ENCODE results near the gene COMMD8.

Gene COMMD8

DNA sequence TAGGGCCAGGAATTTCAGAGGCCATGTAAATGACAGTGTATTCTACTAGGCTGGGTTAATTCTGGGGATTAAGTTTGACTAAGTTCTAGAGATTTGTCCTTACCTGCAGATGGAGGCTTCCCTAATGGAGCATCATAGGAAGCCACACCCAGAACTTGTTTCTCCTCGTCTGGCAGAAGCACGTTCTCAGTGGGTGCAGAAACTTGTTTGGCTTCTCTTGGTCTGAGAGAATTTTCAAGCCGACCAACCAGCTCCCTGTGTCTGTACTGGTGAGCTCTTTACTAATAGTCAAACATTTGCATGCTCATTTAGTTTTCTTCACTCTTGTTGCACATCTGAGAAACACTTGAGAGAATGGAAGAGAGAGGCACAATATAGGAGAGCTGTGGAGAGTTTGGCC is 20.7 kb upstream of the COMMD8 start:
- TF ChIP-seq GATA2 (IDR thresholded peaks at IDR 0.05; ENCODE audit: low read depth, low read length) (no peak), GATA3 (IDR thresholded peaks at IDR 0.05; ENCODE audit: low read depth, low read length) (no peak)

DNA sequence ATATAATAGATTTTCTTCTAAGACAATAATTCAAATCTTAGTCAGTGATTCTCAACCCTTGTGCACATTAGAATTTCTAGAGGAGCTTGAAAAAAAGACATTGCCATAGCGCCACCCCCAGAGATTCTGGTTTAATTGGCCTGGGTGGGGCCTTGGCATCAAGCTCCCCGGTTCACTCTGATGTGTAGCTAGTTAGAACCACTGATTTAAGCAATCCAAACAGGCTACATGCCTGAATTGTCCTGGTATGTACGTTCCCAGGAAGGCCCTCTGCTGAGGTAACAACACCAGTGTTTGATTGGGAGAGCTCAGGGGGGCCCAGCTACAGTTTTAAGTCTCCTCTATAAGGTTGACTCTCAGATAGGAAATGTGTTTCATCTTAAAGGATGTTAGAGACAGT is 20.2 kb upstream of the COMMD8 start:
- TF ChIP-seq GATA3 (IDR thresholded peaks at IDR 0.05; ENCODE audit: low read depth, low read length) (no peak), GATA2 (IDR thresholded peaks at IDR 0.05; ENCODE audit: low read depth, low read length) (no peak)

DNA sequence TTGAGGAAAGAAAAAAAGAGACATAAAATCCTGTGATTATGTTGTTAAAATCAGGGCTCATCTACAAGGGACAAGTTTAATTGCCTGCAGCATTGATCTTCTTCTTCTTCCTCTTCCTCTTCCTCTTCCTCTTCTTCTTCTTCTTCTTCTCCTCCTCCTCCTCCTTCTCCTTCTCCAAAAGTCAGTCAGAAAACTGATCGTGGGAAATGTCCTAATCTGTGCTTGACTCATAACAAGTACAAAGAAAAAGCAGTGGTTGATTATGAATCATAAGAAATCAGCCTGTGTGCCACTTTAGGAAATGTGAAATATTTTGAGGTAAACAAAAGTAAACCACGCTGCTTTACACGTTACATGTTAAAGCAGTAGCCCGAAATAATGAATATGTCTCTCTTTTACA is 18.8 kb upstream of the COMMD8 start:
- no peak for TF ChIP-seq GATA2 (IDR thresholded peaks at IDR 0.05; ENCODE audit: low read depth, low read length)

- TF ChIP-seq GATA2 (IDR thresholded peaks at IDR 0.05; ENCODE audit: low read depth, low read length) (no peak), GATA3 (IDR thresholded peaks at IDR 0.05; ENCODE audit: low read depth, low read length) (no peak)
Observed at GRCh38 chr4:47478804-47479203, 15.3 kb upstream of the COMMD8 start.

- TF ChIP-seq GATA2 (IDR thresholded peaks at IDR 0.05; ENCODE audit: low read depth, low read length) (no peak), GATA3 (IDR thresholded peaks at IDR 0.05; ENCODE audit: low read depth, low read length) (no peak)
Observed at GRCh38 chr4:47475411-47475810, 11.9 kb upstream of the COMMD8 start.

GRCh38 chr4:47474799-47475198 is 11.3 kb upstream of the COMMD8 start:
- TF ChIP-seq GATA3 (IDR thresholded peaks at IDR 0.05; ENCODE audit: low read depth, low read length) (no peak), GATA2 (IDR thresholded peaks at IDR 0.05; ENCODE audit: low read depth, low read length) (no peak)

DNA sequence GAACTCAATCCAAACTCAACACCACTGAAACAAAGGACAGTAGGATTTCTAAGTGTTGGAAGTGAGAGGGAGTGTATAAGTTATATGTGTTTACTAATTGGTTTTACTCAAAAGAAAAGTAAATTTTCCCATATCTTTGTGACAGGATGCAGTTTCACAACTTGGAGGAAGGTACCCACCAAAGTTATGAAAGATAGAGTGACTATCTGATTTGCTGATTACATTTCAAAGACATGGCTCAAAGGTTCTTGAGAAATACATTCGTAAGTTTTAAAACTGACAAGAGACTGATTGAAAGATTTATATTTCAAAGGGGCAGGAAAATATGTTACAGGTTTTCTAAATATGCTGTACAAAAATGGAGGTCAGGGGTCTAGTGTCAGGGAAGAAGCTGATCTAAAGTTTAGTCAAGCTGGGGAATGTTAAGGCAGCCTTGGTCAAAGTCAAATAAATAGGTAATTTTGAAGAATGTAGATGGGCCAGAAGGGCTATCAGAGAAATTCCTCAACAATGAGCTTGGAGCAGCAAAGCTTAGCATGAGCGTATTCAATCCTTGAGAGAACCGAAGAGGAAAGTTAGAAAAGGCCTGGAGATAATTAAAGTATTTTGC is 9.7 kb upstream of the COMMD8 start:
- TF ChIP-seq GATA3 (IDR thresholded peaks at IDR 0.05; ENCODE audit: low read depth, low read length): no peak
- TF ChIP-seq GATA2 (IDR thresholded peaks at IDR 0.05; ENCODE audit: low read depth, low read length): no peak

DNA sequence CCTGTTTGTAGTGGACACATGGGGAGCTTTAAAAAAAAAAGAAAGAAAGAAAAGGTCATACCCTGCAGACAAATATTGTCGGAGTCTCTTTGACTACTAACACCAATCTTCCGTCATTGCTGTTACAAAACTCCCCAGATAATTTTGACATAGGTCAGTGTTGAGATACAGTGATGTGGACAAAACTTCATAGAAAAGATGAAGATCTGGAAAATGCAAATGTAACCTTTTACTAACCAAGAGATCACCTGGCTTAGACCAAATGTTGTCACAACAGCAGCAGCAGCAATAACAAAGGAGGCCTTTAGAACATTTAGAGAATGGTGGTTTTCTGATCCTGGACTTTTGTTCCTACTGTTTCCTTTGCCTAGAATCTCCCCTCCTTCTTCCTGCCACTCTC is 8.1 kb upstream of the COMMD8 start:
- TF ChIP-seq GATA3 (IDR thresholded peaks at IDR 0.05; ENCODE audit: low read depth, low read length) (no peak), GATA2 (IDR thresholded peaks at IDR 0.05; ENCODE audit: low read depth, low read length) (no peak)

DNA sequence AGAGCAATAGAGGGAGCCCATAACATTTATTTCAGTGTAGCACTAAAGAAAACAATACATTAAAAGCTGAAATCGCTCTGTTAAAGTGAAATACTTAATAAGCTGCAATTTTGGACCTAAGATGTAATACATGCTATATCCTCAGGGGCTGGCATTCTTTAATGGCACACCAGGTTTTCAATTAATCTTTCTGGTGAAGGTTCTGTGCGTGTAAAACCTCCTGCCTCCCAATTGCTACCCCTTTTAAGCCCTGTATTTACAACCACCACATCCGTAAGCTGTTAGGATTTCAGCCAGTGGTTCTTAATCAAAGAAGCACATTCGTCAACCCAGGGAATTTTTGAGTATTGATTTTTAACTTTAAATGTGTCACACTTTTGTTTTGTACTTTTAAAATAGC is 7.6 kb upstream of the COMMD8 start:
- no peak for TF ChIP-seq GATA2 (IDR thresholded peaks at IDR 0.05; ENCODE audit: low read depth, low read length)
- no peak for TF ChIP-seq GATA3 (IDR thresholded peaks at IDR 0.05; ENCODE audit: low read depth, low read length)

DNA sequence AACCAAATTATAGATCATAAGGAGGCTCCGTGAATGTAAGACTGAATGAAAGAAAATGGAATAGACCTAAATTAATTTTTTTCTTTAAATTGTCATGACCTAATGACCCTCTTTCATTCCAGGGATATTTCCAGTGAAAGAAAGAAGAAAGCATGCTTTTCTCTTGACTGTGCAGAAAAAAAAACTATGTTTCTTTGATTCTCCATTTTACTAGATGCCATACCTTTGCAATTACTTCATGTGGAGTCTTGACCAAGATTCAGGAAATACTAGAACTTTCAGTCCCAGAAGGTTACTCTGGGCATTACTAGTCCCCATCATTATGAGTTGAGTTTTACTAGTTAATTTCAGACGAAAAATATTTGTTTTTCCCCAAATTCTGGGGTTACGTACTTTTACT is 6.4 kb upstream of the COMMD8 start:
- TF ChIP-seq GATA3 (IDR thresholded peaks at IDR 0.05; ENCODE audit: low read depth, low read length) (no peak), GATA2 (IDR thresholded peaks at IDR 0.05; ENCODE audit: low read depth, low read length) (no peak)

DNA sequence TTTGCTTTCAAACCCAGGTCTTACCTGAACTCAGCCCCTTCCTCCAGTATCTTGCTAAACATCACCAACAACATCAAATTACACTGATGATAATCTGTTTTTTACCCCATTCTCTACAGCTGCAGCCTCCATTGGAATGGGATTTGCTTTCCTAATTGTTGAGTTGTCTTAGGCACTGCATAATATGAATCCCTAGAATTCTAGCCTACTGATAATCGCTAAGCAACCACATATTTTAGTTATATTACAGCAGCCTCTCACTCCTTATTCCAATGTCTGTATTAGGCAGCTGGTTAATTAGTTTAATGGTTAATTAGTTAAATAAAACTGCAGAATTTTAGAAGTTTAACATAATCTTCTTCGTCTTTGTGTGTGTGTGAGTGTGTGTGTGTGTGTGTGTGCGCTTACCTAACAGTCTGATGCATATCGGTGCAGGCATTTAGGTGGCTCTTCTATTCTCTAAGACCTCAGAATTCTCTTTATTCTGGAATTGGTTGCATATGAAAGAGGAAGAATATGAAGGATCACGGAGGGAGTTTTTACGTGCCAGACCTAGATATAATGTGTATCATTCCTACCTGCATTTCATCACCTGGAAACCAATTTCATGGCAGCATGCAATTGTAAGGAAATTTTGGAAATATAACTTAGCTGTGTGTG is 5.3 kb upstream of the COMMD8 start:
- TF ChIP-seq GATA2 (IDR thresholded peaks at IDR 0.05; ENCODE audit: low read depth, low read length) (no peak), GATA3 (IDR thresholded peaks at IDR 0.05; ENCODE audit: low read depth, low read length) (no peak)

DNA sequence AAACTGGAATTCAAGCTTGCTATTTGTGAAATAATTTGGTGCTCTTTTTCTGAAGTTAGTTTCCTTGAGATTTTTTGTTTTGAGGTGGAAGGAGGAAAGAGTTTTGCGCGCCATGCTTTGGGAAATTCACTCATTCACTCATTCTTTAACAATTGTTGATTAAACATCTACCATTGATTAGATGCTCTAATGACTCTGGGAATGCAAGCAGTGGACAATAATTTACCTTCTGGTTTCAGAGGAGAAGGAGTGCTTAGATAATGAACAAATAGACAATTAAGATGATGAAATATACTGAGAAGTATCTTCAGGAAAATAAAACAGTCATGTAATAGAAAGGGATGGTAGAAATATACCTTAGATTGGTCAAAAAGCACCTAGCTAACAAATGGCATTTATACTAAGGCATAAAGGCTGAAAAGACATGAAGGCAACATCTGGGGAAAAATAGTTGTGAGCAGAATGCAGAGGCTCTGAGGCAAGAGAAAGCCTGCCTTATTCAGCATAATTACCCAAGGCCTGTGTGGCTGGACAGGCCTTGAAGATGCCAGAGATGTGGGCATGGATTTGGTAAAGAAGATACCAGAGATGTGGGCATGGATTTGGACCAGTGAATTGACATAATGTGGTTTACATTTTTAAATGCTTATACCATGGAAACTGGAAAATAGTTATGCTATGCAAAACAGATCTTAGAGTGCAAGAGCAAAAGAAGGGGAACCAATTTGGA is 2.7 kb upstream of the COMMD8 start:
- TF ChIP-seq GATA3 (IDR thresholded peaks at IDR 0.05; ENCODE audit: low read depth, low read length) (no peak), GATA2 (IDR thresholded peaks at IDR 0.05; ENCODE audit: low read depth, low read length) (no peak)

- TF ChIP-seq GATA2 (IDR thresholded peaks at IDR 0.05; ENCODE audit: low read depth, low read length) (no peak), GATA3 (IDR thresholded peaks at IDR 0.05; ENCODE audit: low read depth, low read length) (no peak)
Observed at GRCh38 chr4:47465004-47465403, 1.5 kb upstream of the COMMD8 start.

DNA sequence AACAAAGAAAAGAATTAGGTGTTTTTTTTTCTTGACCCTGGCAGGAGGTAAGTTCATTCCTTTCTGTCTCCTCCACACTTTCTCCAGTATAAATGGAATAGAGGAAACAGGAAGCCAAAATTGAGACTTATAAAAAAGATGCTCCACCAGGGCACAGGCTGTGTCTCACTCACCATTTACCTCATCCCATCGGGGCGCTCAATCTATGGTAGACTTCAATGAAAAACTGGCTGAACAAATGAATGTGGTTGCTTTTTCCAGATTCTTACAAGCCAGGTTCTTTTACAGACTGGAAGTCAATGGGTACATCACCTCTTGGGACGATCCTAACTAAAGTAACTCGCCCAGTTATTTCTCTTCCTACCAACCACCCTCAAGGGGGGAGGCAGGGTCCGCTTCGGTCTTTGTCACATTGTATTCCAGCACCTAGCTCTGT is 685 bp downstream of the COMMD8 start:
- TF ChIP-seq GATA3 (IDR thresholded peaks at IDR 0.05; ENCODE audit: low read depth, low read length): no peak
- TF ChIP-seq GATA2 (IDR thresholded peaks at IDR 0.05; ENCODE audit: low read depth, low read length): peak; percentile 45; the same call in 1 of the 2 replicates

GRCh38 chr4:47451657-47452056 is 11.8 kb downstream of the COMMD8 start:
- TF ChIP-seq GATA3 (IDR thresholded peaks at IDR 0.05; ENCODE audit: low read depth, low read length) (no peak), GATA2 (IDR thresholded peaks at IDR 0.05; ENCODE audit: low read depth, low read length) (no peak)
